K562 (cell line): ENCODE measurements around the gene EMC9. TPM values are rescaled to one million over a fixed set of nuclear protein-coding genes. Genes with fewer than 3 reads are reported as not detected.

Experiments used
- ELF1 ChIP-seq: fragments of 200-800 bp; sonication (Bioruptor generic); IDR thresholded peaks from 2 replicates; pipeline ENCODE4 v1.6.1; 2016; ENCODE audit warnings: missing genetic modification characterization, missing compliant biosample characterization
- L3MBTL2 ChIP-seq: fragments of 450-650 bp; IDR thresholded peaks from 2 replicates; pipeline ENCODE4 v1.6.1; 2016; ENCODE audit warnings: mild to moderate bottlenecking, moderate library complexity
- MNT ChIP-seq, 2 experiments: fragments of 450-650 bp; conservative IDR thresholded peaks; 2 replicates each; pipeline ENCODE4 v1.6.1; 2017; ENCODE audit warnings: mild to moderate bottlenecking in 2 of 2, moderate library complexity in 2 of 2
- NFYB ChIP-seq: IDR thresholded peaks from 2 replicates; pipeline ENCODE4 v1.6.1; 2011; ENCODE audit warnings: mild to moderate bottlenecking, moderate library complexity; ENCODE audit not compliant: insufficient read length; ENCODE audit errors: extremely low read depth
- NKRF ChIP-seq: fragments of 450-650 bp; IDR thresholded peaks from 2 replicates; pipeline ENCODE4 v1.6.1; 2016; ENCODE audit warnings: borderline replicate concordance
- NRF1 ChIP-seq, 2 experiments: fragments of 450-650 bp; IDR thresholded peaks in 1 of 2; conservative IDR thresholded peaks in 1 of 2; 2 replicates each; pipeline ENCODE4 v1.6.1; 2014; ENCODE audit warnings: mild to moderate bottlenecking in 2 of 2
- PHF21A ChIP-seq: fragments of 450-650 bp; IDR thresholded peaks from 2 replicates; pipeline ENCODE4 v1.6.1; 2017; ENCODE audit warnings: low read depth, borderline replicate concordance
- POLR2A ChIP-seq: fragments of 450-650 bp; conservative IDR thresholded peaks from 2 replicates; pipeline ENCODE4 v1.6.1; 2016
- RBM25 ChIP-seq: fragments of 200-400 bp; formaldehyde crosslinking; IDR thresholded peaks from 2 replicates; pipeline ENCODE4 v1.6.1; 2018; ENCODE audit warnings: low read length, low read depth, moderate library complexity; ENCODE audit not compliant: severe bottlenecking
- SIN3A ChIP-seq, 2 experiments: fragments of 150-350 bp in 1 of 2; IDR thresholded peaks; 2 replicates each; pipeline ENCODE4 v1.6.1; 2011 to 2016; ENCODE audit warnings: borderline replicate concordance in 2 of 2, low read depth in 2 of 2, low read length in 2 of 2, mild to moderate bottlenecking in 2 of 2, moderate library complexity in 2 of 2; ENCODE audit not compliant: control insufficient read depth in 1 of 2
- TEAD1 ChIP-seq, 2 experiments: fragments of 450-650 bp in 1 of 2; sonication (generic) in 1 of 2; formaldehyde crosslinking; IDR thresholded peaks; 2 replicates each; pipeline versions ENCODE4 v1.4.0 to v1.8.0; 2020 to 2022; ENCODE audit warnings: mild to moderate bottlenecking in 2 of 2, missing genetic modification reagents in 1 of 2
- polyA plus RNA-seq, 8 experiments: library from polyadenylated mRNA; depleted of rRNA in 4 of 8; stranded (reverse) in 5 of 8; unstranded in 3 of 8; fragments of >200 nt; fragmentation: Nextera tagmentation in 2 of 8; fragmentation: Illumina TruSeq in 1 of 8; extraction: Ambion mirVana in 2 of 8; extraction: Trizol in 1 of 8; gene quantifications; 2 replicates each; pipeline versions ENCODE4 v1.2.1 to v1.2.3, GENCODE V29; 2011 to 2014; ENCODE audit warnings: inconsistent platforms in 1 of 8, missing spikeins in 1 of 8
- total RNA-seq, 7 experiments: library from RNA; depleted of rRNA in 6 of 7; stranded (reverse); fragments of >200 nt in 6 of 7; fragmentation: Illumina TruSeq in 2 of 7; extraction: Trizol in 2 of 7; gene quantifications; 2 replicates each; pipeline versions ENCODE4 v1.2.1 to v1.2.3, GENCODE V29; 2011 to 2021; ENCODE audit warnings: low replicate concordance in 1 of 7
- TF ChIP-seq, protein P1 (sequence below): fragments of 450-650 bp; IDR thresholded peaks from one replicate; pipeline ENCODE4 v1.6.1; 2018; ENCODE audit warnings: mild to moderate bottlenecking, moderate library complexity; ENCODE audit not compliant: partially characterized antibody
- TF ChIP-seq, protein P2 (sequence below): fragments of 450-650 bp; conservative IDR thresholded peaks from 2 replicates; pipeline ENCODE4 v1.6.1; 2016; ENCODE audit warnings: missing genetic modification characterization, low read depth, mild to moderate bottlenecking, control low read depth, missing compliant biosample characterization
- TF ChIP-seq, protein P3 (sequence below): fragments of 450-650 bp; IDR thresholded peaks from 2 replicates; pipeline ENCODE4 v1.6.1; 2017; ENCODE audit warnings: antibody characterized with exemption
- TF ChIP-seq, protein P4 (sequence below): fragments of 200-800 bp; sonication (Bioruptor generic); IDR thresholded peaks from 2 replicates; pipeline ENCODE4 v1.6.1; 2017; ENCODE audit warnings: missing genetic modification characterization, missing compliant biosample characterization

Gene EMC9
- total and polyA plus RNA-seq, 9 of the 15 experiments (the other 6 are each of a cell fraction or from before 2014, with no cell fraction given), result 3.1 to 13.2 (median 7.8) TPM

GRCh38 chr14:24141097-24141880 is at the start of gene EMC9 (continued):
- TF ChIP-seq MNT (conservative IDR thresholded peaks at IDR 0.05) (peak; percentile 83 to 86), POLR2A (peak; percentile 74), ELF1 (tag) (0 out of 2 replicates have a peak, but pooled peaks have one; percentile 50), PHF21A (peak; percentile 97), NFYB (peak; percentile 81), SIN3A (IDR thresholded peaks at IDR 0.05; ENCODE audit: borderline replicate concordance in 2 of 2, control insufficient read depth in 1 of 2, low read depth in 2 of 2, low read length in 2 of 2) (peak in 1 of 2 experiments; percentile 21; a peak in 1 of 4 replicates), NRF1 (conservative IDR thresholded peaks at IDR 0.05 in 1 of 2, IDR thresholded peaks at IDR 0.05 in 1 of 2) (peak; percentile 91 to 93), TEAD1 (CRISPR knock-in tag; IDR thresholded peaks at IDR 0.05) (peak in 1 of 2 experiments; percentile 80; a peak in 1 of 4 replicates), L3MBTL2 (peak; percentile 35; the same call in 1 of the 2 replicates), RBM25 (peak; percentile 58), NKRF (peak; percentile 50; the same call in 1 of the 2 replicates)
- TF ChIP-seq, protein P1, sequence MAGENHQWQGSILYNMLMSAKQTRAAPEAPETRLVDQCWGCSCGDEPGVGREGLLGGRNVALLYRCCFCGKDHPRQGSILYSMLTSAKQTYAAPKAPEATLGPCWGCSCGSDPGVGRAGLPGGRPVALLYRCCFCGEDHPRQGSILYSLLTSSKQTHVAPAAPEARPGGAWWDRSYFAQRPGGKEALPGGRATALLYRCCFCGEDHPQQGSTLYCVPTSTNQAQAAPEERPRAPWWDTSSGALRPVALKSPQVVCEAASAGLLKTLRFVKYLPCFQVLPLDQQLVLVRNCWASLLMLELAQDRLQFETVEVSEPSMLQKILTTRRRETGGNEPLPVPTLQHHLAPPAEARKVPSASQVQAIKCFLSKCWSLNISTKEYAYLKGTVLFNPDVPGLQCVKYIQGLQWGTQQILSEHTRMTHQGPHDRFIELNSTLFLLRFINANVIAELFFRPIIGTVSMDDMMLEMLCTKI, result no peak
- TF ChIP-seq, protein P2, sequence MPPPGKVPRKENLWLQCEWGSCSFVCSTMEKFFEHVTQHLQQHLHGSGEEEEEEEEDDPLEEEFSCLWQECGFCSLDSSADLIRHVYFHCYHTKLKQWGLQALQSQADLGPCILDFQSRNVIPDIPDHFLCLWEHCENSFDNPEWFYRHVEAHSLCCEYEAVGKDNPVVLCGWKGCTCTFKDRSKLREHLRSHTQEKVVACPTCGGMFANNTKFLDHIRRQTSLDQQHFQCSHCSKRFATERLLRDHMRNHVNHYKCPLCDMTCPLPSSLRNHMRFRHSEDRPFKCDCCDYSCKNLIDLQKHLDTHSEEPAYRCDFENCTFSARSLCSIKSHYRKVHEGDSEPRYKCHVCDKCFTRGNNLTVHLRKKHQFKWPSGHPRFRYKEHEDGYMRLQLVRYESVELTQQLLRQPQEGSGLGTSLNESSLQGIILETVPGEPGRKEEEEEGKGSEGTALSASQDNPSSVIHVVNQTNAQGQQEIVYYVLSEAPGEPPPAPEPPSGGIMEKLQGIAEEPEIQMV (tag), result peak; percentile 99
- TF ChIP-seq, protein P3, sequence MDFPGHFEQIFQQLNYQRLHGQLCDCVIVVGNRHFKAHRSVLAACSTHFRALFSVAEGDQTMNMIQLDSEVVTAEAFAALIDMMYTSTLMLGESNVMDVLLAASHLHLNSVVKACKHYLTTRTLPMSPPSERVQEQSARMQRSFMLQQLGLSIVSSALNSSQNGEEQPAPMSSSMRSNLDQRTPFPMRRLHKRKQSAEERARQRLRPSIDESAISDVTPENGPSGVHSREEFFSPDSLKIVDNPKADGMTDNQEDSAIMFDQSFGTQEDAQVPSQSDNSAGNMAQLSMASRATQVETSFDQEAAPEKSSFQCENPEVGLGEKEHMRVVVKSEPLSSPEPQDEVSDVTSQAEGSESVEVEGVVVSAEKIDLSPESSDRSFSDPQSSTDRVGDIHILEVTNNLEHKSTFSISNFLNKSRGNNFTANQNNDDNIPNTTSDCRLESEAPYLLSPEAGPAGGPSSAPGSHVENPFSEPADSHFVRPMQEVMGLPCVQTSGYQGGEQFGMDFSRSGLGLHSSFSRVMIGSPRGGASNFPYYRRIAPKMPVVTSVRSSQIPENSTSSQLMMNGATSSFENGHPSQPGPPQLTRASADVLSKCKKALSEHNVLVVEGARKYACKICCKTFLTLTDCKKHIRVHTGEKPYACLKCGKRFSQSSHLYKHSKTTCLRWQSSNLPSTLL, result peak; percentile 98
- TF ChIP-seq, protein P4, sequence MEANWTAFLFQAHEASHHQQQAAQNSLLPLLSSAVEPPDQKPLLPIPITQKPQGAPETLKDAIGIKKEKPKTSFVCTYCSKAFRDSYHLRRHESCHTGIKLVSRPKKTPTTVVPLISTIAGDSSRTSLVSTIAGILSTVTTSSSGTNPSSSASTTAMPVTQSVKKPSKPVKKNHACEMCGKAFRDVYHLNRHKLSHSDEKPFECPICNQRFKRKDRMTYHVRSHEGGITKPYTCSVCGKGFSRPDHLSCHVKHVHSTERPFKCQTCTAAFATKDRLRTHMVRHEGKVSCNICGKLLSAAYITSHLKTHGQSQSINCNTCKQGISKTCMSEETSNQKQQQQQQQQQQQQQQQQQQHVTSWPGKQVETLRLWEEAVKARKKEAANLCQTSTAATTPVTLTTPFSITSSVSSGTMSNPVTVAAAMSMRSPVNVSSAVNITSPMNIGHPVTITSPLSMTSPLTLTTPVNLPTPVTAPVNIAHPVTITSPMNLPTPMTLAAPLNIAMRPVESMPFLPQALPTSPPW (CRISPR knock-in tag), result peak; percentile 84
